Measurements from ENCODE around the gene DEXI. TPM values are rescaled to one million over a fixed set of nuclear protein-coding genes. Genes with fewer than 3 reads are reported as not detected.
"Not testable (repeated sequence)": the region's sequence is repeated elsewhere in the genome, so short reads cannot be mapped to it uniquely, and the experiment has no call there.

DEXI gene
- total RNA-seq, 4 donors from 2014 or later = 36.2 to 76.4 (median 56.0) TPM

DNA sequence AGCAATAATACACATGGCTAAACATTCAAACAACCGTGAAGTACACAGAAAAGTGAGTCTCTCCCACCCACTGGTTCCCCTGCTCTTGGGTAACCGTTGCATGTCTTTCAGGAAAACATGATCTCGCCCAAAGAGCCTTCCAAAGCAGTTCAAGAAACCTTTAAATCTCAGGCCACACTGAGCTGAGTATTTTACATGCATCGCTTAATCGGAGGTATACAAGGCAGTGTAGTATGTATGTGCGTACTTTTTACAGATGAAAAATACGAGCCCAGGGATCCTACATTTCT is 741 bp upstream of the DEXI start:
- no peak for DNase-seq
- in situ Hi-C loops (cut with MboI; ENCODE audit: low pct_ligation_motif_present in 1 of 4, low pct_unique_long_range_greater_than_20kb in 1 of 4, low sequenced_read_pairs in 3 of 4) (no loop called here), intact Hi-C loops (cut with DNase I; ENCODE audit: low total_unique reads) (no loop called here)
- WGBS, 2 donors (ENCODE audit: low coverage in 1 of 2) = 70 to 77% methylated on average over 2 to 7 of the region's 7 CpGs
- H3K4me1 ChIP-seq = peaks cover 29 to 71% (median 59%) of the 10 kb centered on the region in 4 donors
- TF ChIP-seq EP300 (IDR thresholded peaks at IDR 0.05; ENCODE audit: low read depth) = no peak
- H3K4me3 ChIP-seq = peak overlapping the region in 3 of 4 donors; percentile 73 to 92 (median 90)
- peak overlapping the region; percentile 87 to 89 (median 88) for H3K27ac ChIP-seq
- no peaks in the 10 kb centered on the region for H3K27me3 ChIP-seq
- no peaks in the 10 kb centered on the region for H3K36me3 ChIP-seq
- H3K9me3 ChIP-seq = no peaks in the 10 kb centered on the region

DNA sequence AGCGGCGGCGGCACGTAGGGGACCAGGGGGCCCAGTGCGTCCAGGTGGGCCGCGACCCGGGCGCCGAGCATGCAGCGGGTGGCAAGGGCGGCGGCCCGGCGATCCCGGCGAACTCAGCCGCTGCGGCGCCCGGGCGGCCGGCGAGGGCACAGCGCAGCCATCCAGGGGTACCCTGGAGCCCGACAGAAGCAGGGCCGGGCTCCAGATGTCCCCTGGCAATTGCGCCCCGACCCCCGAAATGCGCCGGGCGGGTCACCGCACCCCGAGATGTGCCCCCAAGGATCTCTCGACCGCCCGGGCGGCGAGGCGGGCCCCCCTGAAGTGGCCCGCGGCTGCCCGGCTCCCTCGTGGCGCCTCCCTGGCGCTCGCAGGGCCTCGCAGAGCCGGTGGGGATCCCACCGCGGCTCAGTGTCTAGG is 325 bp downstream of the DEXI start:
- WGBS, 2 donors (ENCODE audit: low coverage in 1 of 2) = 0% methylated on average over 2 to 33 of the region's 52 CpGs
- H3K27me3 ChIP-seq; intact Hi-C loops (cut with DNase I; ENCODE audit: low total_unique reads); H3K9me3 ChIP-seq; H3K36me3 ChIP-seq; in situ Hi-C loops (cut with MboI; ENCODE audit: low pct_ligation_motif_present in 1 of 4, low pct_unique_long_range_greater_than_20kb in 1 of 4, low sequenced_read_pairs in 3 of 4): not testable (repeated sequence)
- peak; percentile 20 for DNase-seq
- Histone ChIP-seq H3K4me3 (peak overlapping the region; percentile 73 to 96 (median 91)), H3K4me1 (peaks cover 40 to 82% (median 70%) of the 10 kb centered on the region in 4 donors), H3K27ac (peak overlapping the region; percentile 87 to 89 (median 88))

GRCh38 chr16:10941127-10941933 is 938 bp downstream of the DEXI start:
- in situ Hi-C loops (cut with MboI; ENCODE audit: low pct_ligation_motif_present in 1 of 4, low pct_unique_long_range_greater_than_20kb in 1 of 4, low sequenced_read_pairs in 3 of 4) (no loop called here), intact Hi-C loops (cut with DNase I; ENCODE audit: low total_unique reads) (no loop called here)
- no peak for TF ChIP-seq POLR2AphosphoS5 (IDR thresholded peaks at IDR 0.05)
- Histone ChIP-seq H3K27me3 (no peaks in the 10 kb centered on the region), H3K4me1 (peaks cover 41 to 81% (median 74%) of the 10 kb centered on the region in 4 donors), H3K27ac (peak overlapping the region; percentile 87 to 89 (median 88)), H3K4me3 (peak overlapping the region; percentile 73 to 96 (median 91)), H3K9me3 (no peaks in the 10 kb centered on the region), H3K36me3 (no peaks in the 10 kb centered on the region)
- peak; percentile 35 for DNase-seq
- 3% methylated on average over 36 of the region's 36 CpGs; no CpG with 5 or more reads in 1 of the 2 donors for WGBS, 2 donors (ENCODE audit: low coverage in 1 of 2)

DNA sequence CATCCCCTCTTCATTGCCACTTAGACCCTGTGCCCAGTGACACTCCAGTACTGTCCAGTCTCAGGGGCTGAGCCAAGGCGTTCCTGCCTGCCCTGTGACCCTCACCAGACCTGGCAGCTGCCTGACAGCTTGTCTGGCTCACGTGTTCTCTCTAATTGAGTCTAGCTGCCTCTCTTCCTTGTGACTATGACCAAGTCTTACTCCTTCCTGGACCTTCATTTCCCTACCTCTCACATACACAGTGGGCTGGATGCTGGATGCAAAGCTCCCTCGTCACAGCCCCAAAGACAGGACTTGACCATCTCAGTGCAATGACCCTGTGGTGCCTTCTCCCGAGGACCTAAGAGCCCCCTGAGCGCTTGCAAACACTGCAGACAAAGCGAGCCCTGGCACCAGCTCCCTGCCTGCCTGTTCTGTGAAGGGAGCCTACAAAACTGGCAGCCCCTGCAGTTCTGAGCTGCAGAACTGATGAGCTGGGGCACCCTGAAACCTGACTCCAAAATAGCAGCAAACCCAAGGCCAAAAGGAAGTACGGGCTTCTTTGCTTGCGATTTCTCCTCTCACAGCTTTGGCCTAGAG is 1.7 kb downstream of the DEXI start:
- TF ChIP-seq POLR2AphosphoS5 (IDR thresholded peaks at IDR 0.05) (peak in 1 of 3 donors; percentile 20), POLR2A (IDR thresholded peaks at IDR 0.05) (no peak)
- Histone ChIP-seq H3K4me3 (peak overlapping the region in 3 of 4 donors; percentile 73 to 92 (median 90)), H3K9me3 (no peaks in the 10 kb centered on the region), H3K4me1 (peaks cover 41 to 80% (median 72%) of the 10 kb centered on the region in 4 donors), H3K36me3 (no peaks in the 10 kb centered on the region), H3K27ac (peak overlapping the region; percentile 87 to 89 (median 88)), H3K27me3 (no peaks in the 10 kb centered on the region)
- intact Hi-C loops (cut with DNase I; ENCODE audit: low total_unique reads) (no loop called here), in situ Hi-C loops (cut with MboI; ENCODE audit: low pct_ligation_motif_present in 1 of 4, low pct_unique_long_range_greater_than_20kb in 1 of 4, low sequenced_read_pairs in 3 of 4) (no loop called here)
- DNase-seq = no peak
- WGBS, 2 donors (ENCODE audit: low coverage in 1 of 2) = 24% methylated on average over 8 of the region's 8 CpGs; no CpG with 5 or more reads in 1 of the 2 donors

DNA sequence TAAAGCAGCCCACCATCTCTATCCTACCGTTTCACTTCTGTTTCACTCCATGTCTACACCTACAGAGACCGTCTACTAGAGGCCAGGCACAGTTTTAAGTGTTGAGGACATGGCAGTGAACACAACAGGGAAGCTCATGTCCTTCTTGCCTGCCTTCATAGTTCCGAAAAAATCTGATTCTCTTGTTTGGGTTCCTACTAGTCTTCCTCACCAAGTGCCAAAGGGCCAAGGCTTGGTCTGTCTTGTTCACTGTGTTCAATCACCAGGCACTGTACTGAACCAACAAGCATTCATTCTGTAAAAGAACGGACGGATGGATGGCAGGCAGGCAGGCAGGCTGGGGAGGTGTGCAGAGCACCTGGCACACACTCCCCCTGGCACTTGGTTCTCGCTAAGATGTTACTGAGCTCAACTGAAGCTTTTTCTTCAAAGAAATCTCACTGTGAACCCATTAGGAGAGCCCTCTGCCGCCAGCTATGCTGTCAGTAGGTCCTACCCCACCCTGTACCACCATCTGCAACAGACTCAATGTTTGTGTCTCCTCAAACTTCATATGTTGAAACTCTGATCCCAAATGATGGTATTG is 2.5 kb downstream of the DEXI start:
- no peaks in the 10 kb centered on the region for H3K27me3 ChIP-seq
- WGBS, 2 donors (ENCODE audit: low coverage in 1 of 2) = 86 to 92% methylated on average over 2 to 7 of the region's 7 CpGs
- peak overlapping the region in 1 of 4 donors; percentile 90 for H3K4me3 ChIP-seq
- in situ Hi-C loops (cut with MboI; ENCODE audit: low pct_ligation_motif_present in 1 of 4, low pct_unique_long_range_greater_than_20kb in 1 of 4, low sequenced_read_pairs in 3 of 4) (loop anchor here in 2 of 4 donors (5.0 to 10.0 kb wide), 2 partner anchors 195 to 412 kb away; partner anchors contain the start of gene NUBP1 (in 1 of the 2)), intact Hi-C loops (cut with DNase I; ENCODE audit: low total_unique reads) (no loop called here)
- TF ChIP-seq POLR2AphosphoS5 (IDR thresholded peaks at IDR 0.05) (no peak), POLR2A (IDR thresholded peaks at IDR 0.05) (no peak), EP300 (IDR thresholded peaks at IDR 0.05; ENCODE audit: low read depth) (no peak), CTCF (IDR thresholded peaks at IDR 0.05) (no peak)
- DNase-seq = no peak
- no peaks in the 10 kb centered on the region for H3K36me3 ChIP-seq
- peaks cover 44 to 81% (median 73%) of the 10 kb centered on the region in 4 donors for H3K4me1 ChIP-seq
- no peaks in the 10 kb centered on the region for H3K9me3 ChIP-seq
- peak overlapping the region in 3 of 4 donors; percentile 2 to 87 (median 48) for H3K27ac ChIP-seq
